HepG2 (cell line): Measurements from ENCODE around the gene ZNF530. TPM values are rescaled to one million over a fixed set of nuclear protein-coding genes. Genes with fewer than 3 reads are reported as not detected.

Experiments
- BHLHE40 ChIP-seq: IDR thresholded peaks from 2 replicates; pipeline ENCODE4 v1.6.1; 2011; ENCODE audit warnings: low read length, improper control_type of control experiment
- ELF1 ChIP-seq: sonication (generic); formaldehyde crosslinking; IDR thresholded peaks from 2 replicates; pipeline ENCODE4 v1.4.0; 2020; ENCODE audit warnings: missing genetic modification reagents
- FLYWCH1 ChIP-seq: sonication (generic); formaldehyde crosslinking; IDR thresholded peaks from 2 replicates; pipeline ENCODE4 v1.8.1; 2023; ENCODE audit warnings: mild to moderate bottlenecking, missing genetic modification reagents
- GATAD1 ChIP-seq: IDR thresholded peaks from 2 replicates; pipeline ENCODE4 v1.6.1; 2016; ENCODE audit warnings: missing genetic modification reagents, missing compliant biosample characterization
- HINFP ChIP-seq: sonication (generic); formaldehyde crosslinking; IDR thresholded peaks from 2 replicates; pipeline ENCODE4 v1.4.0; 2020; ENCODE audit warnings: low read depth, mild to moderate bottlenecking, missing genetic modification reagents
- MED1 ChIP-seq: sonication (generic); formaldehyde crosslinking; IDR thresholded peaks from 2 replicates; pipeline ENCODE4 v1.4.0; 2020; ENCODE audit warnings: missing genetic modification reagents
- MXD1 ChIP-seq: sonication (generic); formaldehyde crosslinking; IDR thresholded peaks from 2 replicates; pipeline ENCODE4 v1.4.0; 2020; ENCODE audit warnings: mild to moderate bottlenecking, missing genetic modification reagents
- NR2F6 ChIP-seq, 2 experiments: IDR thresholded peaks; 2 replicates each; pipeline ENCODE4 v1.6.1; 2016; ENCODE audit warnings: antibody characterized with exemption in 1 of 2, mild to moderate bottlenecking in 1 of 2
- RBAK ChIP-seq: sonication (generic); formaldehyde crosslinking; IDR thresholded peaks from 2 replicates; pipeline ENCODE4 v1.5.1; 2020; ENCODE audit warnings: mild to moderate bottlenecking, missing genetic modification reagents
- REL ChIP-seq: sonication (generic); formaldehyde crosslinking; conservative IDR thresholded peaks from 2 replicates; pipeline ENCODE4 v1.8.0; 2022; ENCODE audit warnings: mild to moderate bottlenecking, missing genetic modification reagents, moderate library complexity
- RFXAP ChIP-seq: sonication (generic); formaldehyde crosslinking; IDR thresholded peaks from 2 replicates; pipeline ENCODE4 v1.4.0; 2020; ENCODE audit warnings: missing genetic modification reagents, borderline replicate concordance
- SAP130 ChIP-seq: IDR thresholded peaks from 2 replicates; pipeline ENCODE4 v1.6.1; 2016; ENCODE audit warnings: low read depth
- TCF12 ChIP-seq, 2 experiments: fragments of 450-650 bp in 1 of 2; sonication (generic) in 1 of 2; formaldehyde crosslinking in 1 of 2; IDR thresholded peaks; 2 replicates each; pipeline versions ENCODE4 v1.6.1 to v1.8.0; 2017 to 2022; ENCODE audit warnings: antibody characterized with exemption in 1 of 2, mild to moderate bottlenecking in 1 of 2, missing genetic modification reagents in 1 of 2, moderate library complexity in 1 of 2
- ZNF136 ChIP-seq: sonication (generic); formaldehyde crosslinking; IDR thresholded peaks from 2 replicates; pipeline ENCODE4 v1.8.1; 2022; ENCODE audit warnings: low read depth, mild to moderate bottlenecking, moderate library complexity, missing genetic modification reagents
- ZNF281 ChIP-seq: sonication (generic); formaldehyde crosslinking; IDR thresholded peaks from 2 replicates; pipeline ENCODE4 v1.4.0; 2020; ENCODE audit warnings: missing genetic modification reagents, borderline replicate concordance
- ZNF446 ChIP-seq: sonication (generic); formaldehyde crosslinking; IDR thresholded peaks from 2 replicates; pipeline ENCODE4 v1.5.0; 2020; ENCODE audit warnings: mild to moderate bottlenecking, missing genetic modification reagents
- polyA plus RNA-seq, 8 experiments: library from polyadenylated mRNA; depleted of rRNA in 3 of 8; stranded (reverse) in 7 of 8; unstranded in 1 of 8; fragments of >200 nt; fragmentation: Illumina TruSeq in 4 of 8; extraction: Trizol in 4 of 8; gene quantifications; 2 replicates each; pipeline versions ENCODE4 v1.2.1 to v1.2.3, GENCODE V29; 2011 to 2016; ENCODE audit warnings: low read depth in 4 of 8, missing spikeins in 1 of 8, mixed read lengths in 1 of 8; ENCODE audit not compliant: insufficient read depth in 1 of 8
- total RNA-seq, 5 experiments: library from RNA; depleted of rRNA; stranded (reverse); fragments of >200 nt; fragmentation: Illumina TruSeq; extraction: Trizol; gene quantifications; 2 replicates each; pipeline ENCODE4 v1.2.3, GENCODE V29; 2016; ENCODE audit warnings: low read depth in 1 of 5
- TF ChIP-seq, protein P1 (sequence below): sonication (generic); formaldehyde crosslinking; IDR thresholded peaks from 2 replicates; pipeline ENCODE4 v1.5.0; 2020; ENCODE audit warnings: mild to moderate bottlenecking, missing genetic modification reagents
- TF ChIP-seq, protein P2 (sequence below): IDR thresholded peaks from 2 replicates; pipeline ENCODE4 v1.6.1; 2016; ENCODE audit warnings: missing genetic modification reagents, missing compliant biosample characterization
- TF ChIP-seq, protein P3 (sequence below): sonication (generic); formaldehyde crosslinking; IDR thresholded peaks from 2 replicates; pipeline ENCODE4 v1.8.0; 2022; ENCODE audit warnings: missing genetic modification reagents, mild to moderate bottlenecking, inconsistent platforms, borderline replicate concordance

The ZNF530 gene
- total and polyA plus RNA-seq, 2 of the 13 experiments (the other 11 are each of a cell fraction or from before 2014, with no cell fraction given) = 1.1 to 7.8 TPM

DNA sequence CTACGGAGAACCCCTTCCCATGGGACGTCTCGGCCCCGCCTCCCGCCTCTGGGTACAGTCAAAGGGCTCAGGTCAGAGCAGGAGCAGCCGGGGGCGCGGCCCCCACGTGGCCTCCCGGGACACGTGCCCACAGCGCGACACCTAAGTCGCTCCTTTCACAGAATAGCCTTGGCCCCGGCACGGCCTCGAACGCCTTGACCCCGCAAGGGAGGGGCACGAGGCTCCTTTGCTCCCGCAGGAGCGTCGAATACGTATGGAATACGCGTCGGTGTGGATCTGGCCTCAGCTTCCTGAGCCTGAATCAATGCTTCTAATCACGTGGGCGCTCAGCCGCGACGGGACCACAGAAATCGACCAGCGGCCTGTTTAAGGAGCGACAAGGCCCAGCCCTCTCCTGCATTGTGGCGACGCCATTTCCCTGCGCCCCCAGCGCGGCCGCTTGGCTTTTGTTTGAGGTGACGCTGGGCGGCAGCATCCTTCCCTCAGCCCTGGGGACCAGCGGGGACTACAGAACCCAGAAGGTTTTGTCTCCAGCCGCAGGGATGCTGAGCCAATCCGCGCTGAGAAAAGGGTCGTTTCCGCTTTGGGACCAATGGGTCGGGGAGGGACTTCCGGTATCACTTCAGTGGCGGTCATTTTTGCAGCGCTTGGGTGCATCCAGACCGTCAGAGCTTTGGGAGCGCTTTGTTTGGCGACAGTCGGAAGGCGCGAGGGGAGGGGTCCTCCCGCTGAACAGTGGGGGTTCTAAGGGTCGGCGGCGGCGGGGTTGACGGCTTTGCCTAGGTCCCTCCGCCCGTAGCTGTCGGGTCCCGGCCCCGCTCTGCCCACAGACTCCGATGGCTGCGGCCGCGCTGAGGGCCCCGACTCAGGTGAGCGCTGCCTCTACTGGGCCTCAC lies 15.9 kb upstream of the ZNF530 start, which contains the start of gene ZIK1 (continued):
- TF ChIP-seq HINFP (CRISPR knock-in tag) (no peak), TCF12 (IDR thresholded peaks at IDR 0.05) (no peak), TCF12 (CRISPR knock-in tag; IDR thresholded peaks at IDR 0.05) (no peak), SAP130 (peak; percentile 79), NR2F6 (IDR thresholded peaks at IDR 0.05) (no peak), NR2F6 (CRISPR knock-in tag; IDR thresholded peaks at IDR 0.05) (no peak), MED1 (CRISPR knock-in tag) (no peak), REL (CRISPR knock-in tag) (no peak), GATAD1 (peak; percentile 83), ZNF446 (CRISPR knock-in tag) (no peak), ZNF281 (CRISPR knock-in tag) (no peak), ELF1 (CRISPR knock-in tag) (peak; percentile 38; the same call in 1 of the 2 replicates), MXD1 (CRISPR knock-in tag) (no peak), RFXAP (CRISPR knock-in tag) (no peak), RBAK (CRISPR knock-in tag) (no peak), BHLHE40 (no peak), ZNF136 (CRISPR knock-in tag) (no peak), FLYWCH1 (CRISPR knock-in tag) (no peak)
- TF ChIP-seq, protein P1, sequence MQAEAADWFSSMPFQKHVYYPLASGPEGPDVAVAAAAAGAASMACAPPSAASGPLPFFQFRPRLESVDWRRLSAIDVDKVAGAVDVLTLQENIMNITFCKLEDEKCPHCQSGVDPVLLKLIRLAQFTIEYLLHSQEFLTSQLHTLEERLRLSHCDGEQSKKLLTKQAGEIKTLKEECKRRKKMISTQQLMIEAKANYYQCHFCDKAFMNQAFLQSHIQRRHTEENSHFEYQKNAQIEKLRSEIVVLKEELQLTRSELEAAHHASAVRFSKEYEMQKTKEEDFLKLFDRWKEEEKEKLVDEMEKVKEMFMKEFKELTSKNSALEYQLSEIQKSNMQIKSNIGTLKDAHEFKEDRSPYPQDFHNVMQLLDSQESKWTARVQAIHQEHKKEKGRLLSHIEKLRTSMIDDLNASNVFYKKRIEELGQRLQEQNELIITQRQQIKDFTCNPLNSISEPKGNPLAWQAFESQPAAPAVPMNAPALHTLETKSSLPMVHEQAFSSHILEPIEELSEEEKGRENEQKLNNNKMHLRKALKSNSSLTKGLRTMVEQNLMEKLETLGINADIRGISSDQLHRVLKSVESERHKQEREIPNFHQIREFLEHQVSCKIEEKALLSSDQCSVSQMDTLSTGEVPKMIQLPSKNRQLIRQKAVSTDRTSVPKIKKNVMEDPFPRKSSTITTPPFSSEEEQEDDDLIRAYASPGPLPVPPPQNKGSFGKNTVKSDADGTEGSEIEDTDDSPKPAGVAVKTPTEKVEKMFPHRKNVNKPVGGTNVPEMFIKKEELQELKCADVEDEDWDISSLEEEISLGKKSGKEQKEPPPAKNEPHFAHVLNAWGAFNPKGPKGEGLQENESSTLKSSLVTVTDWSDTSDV = no peak
- TF ChIP-seq, protein P2, sequence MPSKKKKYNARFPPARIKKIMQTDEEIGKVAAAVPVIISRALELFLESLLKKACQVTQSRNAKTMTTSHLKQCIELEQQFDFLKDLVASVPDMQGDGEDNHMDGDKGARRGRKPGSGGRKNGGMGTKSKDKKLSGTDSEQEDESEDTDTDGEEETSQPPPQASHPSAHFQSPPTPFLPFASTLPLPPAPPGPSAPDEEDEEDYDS (CRISPR knock-in tag) = 0 out of 2 replicates have a peak, but pooled peaks have one; percentile 21
- TF ChIP-seq, protein P3, sequence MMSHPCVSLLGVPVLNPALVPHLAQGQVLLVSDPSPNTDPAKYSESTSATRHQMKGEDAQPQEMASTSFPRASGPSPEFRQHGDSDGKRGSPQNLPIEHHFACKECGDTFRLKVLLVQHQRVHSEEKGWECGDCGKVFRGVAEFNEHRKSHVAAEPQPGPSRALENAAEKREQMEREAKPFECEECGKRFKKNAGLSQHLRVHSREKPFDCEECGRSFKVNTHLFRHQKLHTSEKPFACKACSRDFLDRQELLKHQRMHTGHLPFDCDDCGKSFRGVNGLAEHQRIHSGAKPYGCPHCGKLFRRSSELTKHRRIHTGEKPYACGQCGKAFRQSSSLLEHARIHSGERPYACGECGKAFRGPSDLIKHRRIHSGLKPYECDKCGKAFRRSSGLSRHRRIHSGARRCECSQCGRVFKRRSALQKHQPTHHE = no peak
